ENCODE results near the gene TMEM256. TPM values are rescaled to one million over a fixed set of nuclear protein-coding genes. Genes with fewer than 3 reads are reported as not detected.

TMEM256 gene
- total RNA-seq, 2 experiments from 2014 or later, result 55.8 to 60.6 TPM

GRCh38 chr17:7396147-7396546, 7.8 kb downstream of the TMEM256 start:
- Mint-ChIP-seq H3K4me1 (ENCODE audit: low read depth) (peaks cover 20% of the 10 kb centered on the region), H3K27me3 (no peaks in the 10 kb centered on the region), H3K27ac (no peak overlapping the region), H3K36me3 (ENCODE audit: low read depth) (peaks cover 23% of the 10 kb centered on the region), H3K4me3 (no peak overlapping the region), H3K9me3 (no peaks in the 10 kb centered on the region)
- ChIA-PET CTCF (interaction anchor here (1.0 kb wide), 1 partner anchor 13 kb away, joined by 3 read pairs; no protein-coding TSS in a partner anchor), POLR2A (interaction anchor here (1.3 kb wide), 1 partner anchor 82 kb away, joined by 4 read pairs; no protein-coding TSS in a partner anchor)
- no peak for TF ChIP-seq CTCF (IDR thresholded peaks at IDR 0.05)
- intact Hi-C loops (cut with micrococcal nuclease), result no loop called here
- DNase-seq, result no peak
- ATAC-seq, result no peak

- peaks cover 28% of the 10 kb centered on the region for H3K36me3 Mint-ChIP-seq (ENCODE audit: low read depth)
- ATAC-seq (peak; percentile 89), DNase-seq (peak; percentile 83)
- no peak for TF ChIP-seq CTCF (IDR thresholded peaks at IDR 0.05)
- ChIA-PET POLR2A (interaction anchor here (0.9 to 2.5 kb wide), 7 partner anchors 9 to 91 kb away, joined by 3 to 11 read pairs (median 4); partner anchors contain the start of genes CHRNB1, POLR2A and TMEM256), CTCF (interaction anchor here (1.1 to 2.4 kb wide), 4 partner anchors 9 to 166 kb away, joined by 3 to 7 read pairs (median 6); partner anchors contain the start of genes SENP3 and TMEM256)
- H3K4me1 Mint-ChIP-seq (ENCODE audit: low read depth), result peaks cover 27% of the 10 kb centered on the region
- peak within 1 kb of the TSS; percentile 97 for H3K4me3 Mint-ChIP-seq
- peak within 1 kb of the TSS; percentile 96 for H3K27ac Mint-ChIP-seq
- H3K9me3 Mint-ChIP-seq, result no peaks in the 10 kb centered on the region
- no peaks in the 10 kb centered on the region for H3K27me3 Mint-ChIP-seq
- intact Hi-C loops (cut with micrococcal nuclease), result no loop called here
These were observed 9.3 kb downstream of the TMEM256 start, which contains the start of gene PLSCR3 for GRCh38 chr17:7394452-7395191. PLSCR3 (minus strand) TSS chr17:7394525; CDS start chr17:7394110, 415 bp downstream.

- POLR2A ChIA-PET, result interaction anchor here (0.9 to 2.5 kb wide), 5 partner anchors 9 to 92 kb away, joined by 3 to 11 read pairs (median 4); partner anchors contain the start of genes CHRNB1, POLR2A and TMEM256
- H3K27me3 Mint-ChIP-seq, result no peaks in the 10 kb centered on the region
These were observed 10.1 kb downstream of the TMEM256 start for GRCh38 chr17:7393613-7394451.

More at GRCh38 chr17:7393613-7394451, 10.1 kb downstream of the TMEM256 start:
- intact Hi-C loops (cut with micrococcal nuclease), result no loop called here
- ATAC-seq (peak; percentile 63), DNase-seq (peak; percentile 74)
- peaks cover 32% of the 10 kb centered on the region for H3K36me3 Mint-ChIP-seq (ENCODE audit: low read depth)
- H3K27ac Mint-ChIP-seq, result peak overlapping the region; percentile 90
- no peaks in the 10 kb centered on the region for H3K9me3 Mint-ChIP-seq
- TF ChIP-seq CTCF (IDR thresholded peaks at IDR 0.05), result no peak
- peak overlapping the region; percentile 97 for H3K4me3 Mint-ChIP-seq
- CTCF ChIA-PET, result interaction anchor here (1.1 to 2.4 kb wide), 5 partner anchors 10 to 167 kb away, joined by 3 to 9 read pairs (median 7); partner anchors contain the start of genes SENP3 and TMEM256
- peaks cover 27% of the 10 kb centered on the region for H3K4me1 Mint-ChIP-seq (ENCODE audit: low read depth)
